Activated CD4-positive, alpha-beta T cell treated with anti-CD3 and anti-CD28 coated beads, Interleukin-2, amount 10 ng/mL, durations not matched to agents 7 days and 5 days (primary cell): ENCODE measurements around the gene TUBGCP2. TPM values are rescaled to one million over a fixed set of nuclear protein-coding genes. Genes with fewer than 3 reads are reported as not detected.
A peak's percentile ranks its signal among the peaks of the same experiment; 100 is the strongest.

Experiments used
- CTCF ChIA-PET: fragments of 350-600 bp; sonication (Branson Sonifier 250); formaldehyde crosslinking; loops from one replicate; lab custom pipeline; 2021; ENCODE audit warnings: antibody characterized with exemption; lab: Charles Lee
- POLR2A ChIA-PET: fragments of 350-600 bp; sonication (Branson Sonifier 250); formaldehyde crosslinking; loops from one replicate; lab custom pipeline; 2021; ENCODE audit warnings: antibody characterized with exemption; lab: Charles Lee
- DNase-seq: peaks from one replicate; pipeline ENCODE4 v3.0.0-alpha.2; 2020
- H3K27ac Mint-ChIP-seq: one replicate; pipeline ENCODE4 v1.8.0; 2021; ENCODE audit warnings: mild to moderate bottlenecking, moderate library complexity, mixed read lengths
- H3K27me3 Mint-ChIP-seq: one replicate; pipeline ENCODE4 v1.8.0; 2021; ENCODE audit warnings: mixed read lengths
- H3K36me3 Mint-ChIP-seq: one replicate; pipeline ENCODE4 v1.8.0; 2021; ENCODE audit warnings: low read depth, mixed read lengths
- H3K4me1 Mint-ChIP-seq: one replicate; pipeline ENCODE4 v1.8.0; 2021; ENCODE audit warnings: mixed read lengths
- H3K4me3 Mint-ChIP-seq: one replicate; pipeline ENCODE4 v1.8.0; 2021; ENCODE audit warnings: mild to moderate bottlenecking, moderate library complexity, mixed read lengths
- H3K9me3 Mint-ChIP-seq: one replicate; pipeline ENCODE4 v1.8.0; 2021; ENCODE audit warnings: mixed read lengths
- total RNA-seq, 2 experiments: library from RNA; stranded (reverse); gene quantifications; one replicate each; pipeline ENCODE4 v1.2.3, GENCODE V29; 2021

Gene TUBGCP2
- total RNA-seq, 2 experiments from 2014 or later: 52.4 to 54.2 TPM

- ChIA-PET CTCF (no interaction called here), POLR2A (no interaction called here)
- peaks cover 9% of the 10 kb centered on the region for H3K4me1 Mint-ChIP-seq
- H3K27me3 Mint-ChIP-seq: no peaks in the 10 kb centered on the region
- H3K9me3 Mint-ChIP-seq: no peaks in the 10 kb centered on the region
- no peak overlapping the region for H3K27ac Mint-ChIP-seq
- H3K4me3 Mint-ChIP-seq: no peak overlapping the region
- peaks cover 18% of the 10 kb centered on the region for H3K36me3 Mint-ChIP-seq
- DNase-seq: no peak
Observed at GRCh38 chr10:133312769-133313145, 4.1 kb upstream of the TUBGCP2 start.

GRCh38 chr10:133312016-133312768 is 3.5 kb upstream of the TUBGCP2 start:
- no peak for DNase-seq
- H3K27me3 Mint-ChIP-seq: no peaks in the 10 kb centered on the region
- H3K27ac Mint-ChIP-seq: no peak overlapping the region
- H3K36me3 Mint-ChIP-seq: peaks cover 19% of the 10 kb centered on the region
- H3K4me1 Mint-ChIP-seq: peaks cover 15% of the 10 kb centered on the region
- H3K4me3 Mint-ChIP-seq: no peak overlapping the region
- ChIA-PET CTCF (interaction anchor here (1.3 kb wide), 1 partner anchor 54 kb away, joined by 3 read pairs; no protein-coding TSS in a partner anchor), POLR2A (no interaction called here)
- H3K9me3 Mint-ChIP-seq: no peaks in the 10 kb centered on the region

GRCh38 chr10:133311570-133311969 is 2.9 kb upstream of the TUBGCP2 start:
- no peak for DNase-seq
- Mint-ChIP-seq H3K27me3 (no peaks in the 10 kb centered on the region), H3K9me3 (no peaks in the 10 kb centered on the region), H3K27ac (no peak overlapping the region), H3K4me3 (no peak overlapping the region), H3K4me1 (peaks cover 20% of the 10 kb centered on the region), H3K36me3 (peaks cover 19% of the 10 kb centered on the region)
- ChIA-PET CTCF (interaction anchor here (1.3 kb wide), 1 partner anchor 53 kb away, joined by 3 read pairs; no protein-coding TSS in a partner anchor), POLR2A (no interaction called here)

- POLR2A ChIA-PET: no interaction called here
- Mint-ChIP-seq H3K4me3 (no peak overlapping the region), H3K4me1 (peaks cover 20% of the 10 kb centered on the region), H3K9me3 (no peaks in the 10 kb centered on the region), H3K36me3 (peaks cover 19% of the 10 kb centered on the region), H3K27me3 (no peaks in the 10 kb centered on the region), H3K27ac (no peak overlapping the region)
- no peak for DNase-seq
- CTCF ChIA-PET: interaction anchor here (1.3 kb wide), 2 partner anchors 52 to 69 kb away, joined by 3 read pairs; no protein-coding TSS in a partner anchor
Observed at GRCh38 chr10:133310789-133311188, 2.1 kb upstream of the TUBGCP2 start.

- DNase-seq: no peak
- Mint-ChIP-seq H3K4me3 (no peak overlapping the region), H3K4me1 (peaks cover 21% of the 10 kb centered on the region), H3K9me3 (no peaks in the 10 kb centered on the region), H3K27ac (no peak overlapping the region), H3K27me3 (no peaks in the 10 kb centered on the region), H3K36me3 (peaks cover 19% of the 10 kb centered on the region)
- CTCF ChIA-PET: interaction anchor here (1.3 kb wide), 1 partner anchor 69 kb away, joined by 3 read pairs; no protein-coding TSS in a partner anchor
- POLR2A ChIA-PET: no interaction called here
Observed at GRCh38 chr10:133310399-133310755, 1.7 kb upstream of the TUBGCP2 start.

- ChIA-PET POLR2A (no interaction called here), CTCF (interaction anchor here (1.3 kb wide), 1 partner anchor 69 kb away, joined by 3 read pairs; no protein-coding TSS in a partner anchor)
- Mint-ChIP-seq H3K36me3 (peaks cover 19% of the 10 kb centered on the region), H3K27ac (peak overlapping the region; percentile 72), H3K4me1 (peaks cover 21% of the 10 kb centered on the region), H3K9me3 (no peaks in the 10 kb centered on the region), H3K4me3 (peak overlapping the region; percentile 66), H3K27me3 (no peaks in the 10 kb centered on the region)
- DNase-seq: no peak
Observed at GRCh38 chr10:133309720-133310398, 1.2 kb upstream of the TUBGCP2 start.

- DNase-seq: peak; percentile 88
- Mint-ChIP-seq H3K9me3 (no peaks in the 10 kb centered on the region), H3K27ac (peak overlapping the region; percentile 89), H3K4me3 (peak overlapping the region; percentile 66), H3K36me3 (peaks cover 19% of the 10 kb centered on the region), H3K27me3 (no peaks in the 10 kb centered on the region), H3K4me1 (peaks cover 24% of the 10 kb centered on the region)
- CTCF ChIA-PET: no interaction called here
- POLR2A ChIA-PET: no interaction called here
Observed at GRCh38 chr10:133309100-133309719, 538 bp upstream of the TUBGCP2 start.

- peaks cover 17% of the 10 kb centered on the region for H3K36me3 Mint-ChIP-seq
- DNase-seq: peak; percentile 93
- ChIA-PET POLR2A (no interaction called here), CTCF (interaction anchor here (0.7 to 2.1 kb wide), 10 partner anchors 13 to 79 kb away, joined by 3 to 14 read pairs (median 5); partner anchors contain the start of gene CALY)
- peak overlapping the region; percentile 99 for H3K27ac Mint-ChIP-seq
- no peaks in the 10 kb centered on the region for H3K27me3 Mint-ChIP-seq
- peak overlapping the region; percentile 96 for H3K4me3 Mint-ChIP-seq
- H3K9me3 Mint-ChIP-seq: no peaks in the 10 kb centered on the region
- peaks cover 27% of the 10 kb centered on the region for H3K4me1 Mint-ChIP-seq
Observed at GRCh38 chr10:133307776-133308420, 774 bp downstream of the TUBGCP2 start.

- CTCF ChIA-PET: interaction anchor here (0.8 to 2.1 kb wide), 9 partner anchors 12 to 81 kb away, joined by 3 to 14 read pairs (median 5); partner anchors contain the start of gene CALY
- POLR2A ChIA-PET: no interaction called here
- DNase-seq: no peak
- peak overlapping the region; percentile 46 for H3K27ac Mint-ChIP-seq
- peak overlapping the region; percentile 96 for H3K4me3 Mint-ChIP-seq
- no peaks in the 10 kb centered on the region for H3K27me3 Mint-ChIP-seq
- peaks cover 16% of the 10 kb centered on the region for H3K36me3 Mint-ChIP-seq
- H3K4me1 Mint-ChIP-seq: peaks cover 28% of the 10 kb centered on the region
- no peaks in the 10 kb centered on the region for H3K9me3 Mint-ChIP-seq
Observed at GRCh38 chr10:133306941-133307379, 1.7 kb downstream of the TUBGCP2 start.

GRCh38 chr10:133306097-133306476 is 2.6 kb downstream of the TUBGCP2 start:
- ChIA-PET CTCF (no interaction called here), POLR2A (no interaction called here)
- Mint-ChIP-seq H3K27ac (peak overlapping the region; percentile 13), H3K9me3 (no peaks in the 10 kb centered on the region), H3K4me3 (no peak overlapping the region), H3K36me3 (peaks cover 13% of the 10 kb centered on the region), H3K27me3 (no peaks in the 10 kb centered on the region), H3K4me1 (peaks cover 28% of the 10 kb centered on the region)
- DNase-seq: no peak

- Mint-ChIP-seq H3K4me1 (peaks cover 28% of the 10 kb centered on the region), H3K27ac (no peak overlapping the region), H3K27me3 (no peaks in the 10 kb centered on the region), H3K4me3 (no peak overlapping the region), H3K36me3 (peaks cover 29% of the 10 kb centered on the region), H3K9me3 (no peaks in the 10 kb centered on the region)
- ChIA-PET POLR2A (no interaction called here), CTCF (no interaction called here)
- DNase-seq: no peak
Observed at GRCh38 chr10:133303206-133303605, 5.5 kb downstream of the TUBGCP2 start.

- H3K27ac Mint-ChIP-seq: no peak overlapping the region
- H3K4me3 Mint-ChIP-seq: no peak overlapping the region
- no peaks in the 10 kb centered on the region for H3K9me3 Mint-ChIP-seq
- ChIA-PET CTCF (interaction anchor here (1.3 kb wide), 1 partner anchor 27 kb away, joined by 3 read pairs; no protein-coding TSS in a partner anchor), POLR2A (no interaction called here)
- peaks cover 37% of the 10 kb centered on the region for H3K36me3 Mint-ChIP-seq
- H3K4me1 Mint-ChIP-seq: peaks cover 21% of the 10 kb centered on the region
- no peak for DNase-seq
- H3K27me3 Mint-ChIP-seq: no peaks in the 10 kb centered on the region
Observed at GRCh38 chr10:133302230-133302629, 6.4 kb downstream of the TUBGCP2 start.
